RWPE2 (cell line): ENCODE results near the gene MTA1.

Source experiments
- ATAC-seq: fragments of 200-7000 bp; cut with Tn5 transposase; 3 replicates; pipeline ENCODE4 v1.9.1; 2021; ENCODE audit warnings: low read depth
- DNase-seq: peaks from one replicate; pipeline ENCODE4 v3.0.0-alpha.2; 2020; ENCODE audit warnings: low spot score
- H3K27ac ChIP-seq: fragments of 450-650 bp; 2 replicates; pipeline ENCODE4 v1.5.1; 2017; ENCODE audit warnings: mild to moderate bottlenecking; ENCODE audit not compliant: poor library complexity, severe bottlenecking
- H3K27me3 ChIP-seq: fragments of 250-450 bp; sonication (Bioruptor Pico); 2 replicates; pipeline ENCODE4 v1.5.1; 2021; ENCODE audit warnings: mild to moderate bottlenecking, moderate library complexity; ENCODE audit not compliant: insufficient read depth, poor library complexity, severe bottlenecking
- H3K36me3 ChIP-seq: fragments of 250-450 bp; sonication (Bioruptor Pico); 2 replicates; pipeline ENCODE4 v1.5.1; 2020; ENCODE audit warnings: low read depth, mild to moderate bottlenecking, moderate library complexity
- H3K4me1 ChIP-seq: fragments of 250-450 bp; sonication (Bioruptor Pico); 2 replicates; pipeline ENCODE4 v1.5.1; 2021; ENCODE audit warnings: mild to moderate bottlenecking, moderate library complexity; ENCODE audit not compliant: insufficient read depth, poor library complexity, severe bottlenecking
- H3K4me3 ChIP-seq: fragments of 250-450 bp; sonication (Bioruptor Pico); 2 replicates; pipeline ENCODE4 v1.5.1; 2021; ENCODE audit warnings: mild to moderate bottlenecking, moderate library complexity; ENCODE audit not compliant: severe bottlenecking
- H3K9me3 ChIP-seq: fragments of 250-450 bp; sonication (Bioruptor Pico); 2 replicates; pipeline ENCODE4 v1.5.1; 2021; ENCODE audit warnings: mild to moderate bottlenecking, moderate library complexity; ENCODE audit not compliant: severe bottlenecking
- TF ChIP-seq, protein P1 (sequence below): fragments of 450-650 bp; IDR thresholded peaks from one replicate; pipeline ENCODE4 v1.5.1; 2017; ENCODE audit warnings: mild to moderate bottlenecking, moderate library complexity; ENCODE audit not compliant: poor library complexity, severe bottlenecking

MTA1 gene

DNA sequence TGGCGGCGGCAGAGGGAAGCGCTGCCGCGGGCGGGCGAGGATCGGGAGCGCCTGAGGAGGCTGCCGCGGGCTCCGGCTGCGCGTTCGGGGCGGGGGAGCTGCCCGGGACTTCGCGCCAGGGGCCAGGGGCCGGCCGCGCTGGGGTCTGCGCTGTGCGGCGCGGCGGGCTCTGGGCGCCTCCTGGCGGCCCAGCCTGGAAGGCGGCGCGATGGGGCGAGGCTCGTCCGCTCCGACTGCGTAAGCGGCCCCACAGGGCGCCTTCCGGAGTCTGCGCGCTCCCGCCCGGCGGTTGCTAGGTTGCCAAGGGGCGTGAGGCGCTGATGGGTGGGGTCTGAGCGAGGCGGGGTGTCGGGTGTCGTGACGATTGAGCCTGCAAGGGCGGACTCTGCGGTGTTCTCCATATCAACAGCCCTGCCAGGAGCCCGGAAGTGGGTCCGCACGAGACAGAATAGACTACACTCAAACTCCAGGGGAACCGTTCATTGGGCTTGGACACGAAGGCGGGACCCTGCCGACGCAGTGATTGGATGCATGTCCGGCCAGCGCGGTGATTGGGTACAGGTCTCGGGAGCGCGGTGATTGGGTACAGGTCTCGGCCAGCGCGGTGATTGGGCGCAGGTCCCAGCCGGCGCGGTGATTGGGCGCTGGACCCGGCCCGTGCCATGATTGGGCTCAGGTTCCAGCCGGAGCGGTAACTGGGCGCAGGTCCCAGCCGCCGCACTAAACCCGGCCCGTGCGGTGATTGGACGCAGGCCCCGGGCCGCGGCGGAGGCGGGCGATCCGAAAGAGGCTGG is 71.1 kb downstream of the MTA1 start, which contains the start of gene TEDC1:
TSS of gene TEDC1 (plus strand) at position 675 of the 794 bp plus-strand sequence. CDS start 130 bp downstream, outside the sequence.
- ATAC-seq (peak; percentile 82), DNase-seq (peak; percentile 100)
- TF ChIP-seq, protein P1, sequence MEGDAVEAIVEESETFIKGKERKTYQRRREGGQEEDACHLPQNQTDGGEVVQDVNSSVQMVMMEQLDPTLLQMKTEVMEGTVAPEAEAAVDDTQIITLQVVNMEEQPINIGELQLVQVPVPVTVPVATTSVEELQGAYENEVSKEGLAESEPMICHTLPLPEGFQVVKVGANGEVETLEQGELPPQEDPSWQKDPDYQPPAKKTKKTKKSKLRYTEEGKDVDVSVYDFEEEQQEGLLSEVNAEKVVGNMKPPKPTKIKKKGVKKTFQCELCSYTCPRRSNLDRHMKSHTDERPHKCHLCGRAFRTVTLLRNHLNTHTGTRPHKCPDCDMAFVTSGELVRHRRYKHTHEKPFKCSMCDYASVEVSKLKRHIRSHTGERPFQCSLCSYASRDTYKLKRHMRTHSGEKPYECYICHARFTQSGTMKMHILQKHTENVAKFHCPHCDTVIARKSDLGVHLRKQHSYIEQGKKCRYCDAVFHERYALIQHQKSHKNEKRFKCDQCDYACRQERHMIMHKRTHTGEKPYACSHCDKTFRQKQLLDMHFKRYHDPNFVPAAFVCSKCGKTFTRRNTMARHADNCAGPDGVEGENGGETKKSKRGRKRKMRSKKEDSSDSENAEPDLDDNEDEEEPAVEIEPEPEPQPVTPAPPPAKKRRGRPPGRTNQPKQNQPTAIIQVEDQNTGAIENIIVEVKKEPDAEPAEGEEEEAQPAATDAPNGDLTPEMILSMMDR: peak; percentile 98
- H3K27ac ChIP-seq: peak within 1 kb of the TSS; percentile 86
- H3K9me3 ChIP-seq: no peaks in the 10 kb centered on the region
- peak within 1 kb of the TSS; percentile 80 for H3K4me3 ChIP-seq
- no peaks in the 10 kb centered on the region for H3K27me3 ChIP-seq
- peaks cover 11% of the 10 kb centered on the region for H3K36me3 ChIP-seq
- peaks cover 5% of the 10 kb centered on the region for H3K4me1 ChIP-seq

DNA sequence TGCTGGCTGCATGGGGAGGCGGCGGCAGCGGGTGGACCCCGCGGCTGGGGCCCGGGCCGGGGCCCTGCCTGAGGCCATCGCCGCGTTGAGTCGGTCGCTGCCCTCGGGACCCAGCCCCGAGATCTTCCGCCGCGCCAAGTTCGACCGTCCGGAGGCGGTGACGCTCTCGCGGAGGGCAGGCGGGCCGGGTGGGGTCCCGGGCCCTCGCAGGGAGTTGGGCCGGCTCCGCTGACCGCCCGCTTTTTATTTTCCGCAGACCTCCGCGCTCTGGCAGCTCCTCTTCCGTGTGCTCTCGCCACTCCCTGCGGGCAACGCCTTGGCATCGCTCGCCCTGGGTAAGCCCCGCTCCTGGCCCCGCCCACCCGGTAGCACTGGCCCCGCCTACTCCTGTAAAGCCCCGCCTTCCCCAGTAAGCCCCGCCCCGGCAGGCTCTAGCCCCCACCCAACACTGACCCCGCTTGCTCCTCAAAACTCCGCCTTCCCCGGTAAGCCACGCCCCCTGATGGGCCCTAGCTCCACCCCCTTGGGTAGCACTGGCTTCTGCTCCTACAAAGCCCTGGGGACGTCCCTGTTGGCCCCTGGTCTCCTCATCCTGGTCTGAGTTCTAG is 71.8 kb downstream of the MTA1 start:
- DNase-seq: no peak
- Histone ChIP-seq H3K36me3 (peaks cover 11% of the 10 kb centered on the region), H3K9me3 (no peaks in the 10 kb centered on the region), H3K4me3 (peak overlapping the region; percentile 80), H3K27me3 (no peaks in the 10 kb centered on the region), H3K27ac (peak overlapping the region; percentile 86), H3K4me1 (peaks cover 5% of the 10 kb centered on the region)
- peak; percentile 2 for ATAC-seq
- TF ChIP-seq, protein P1: no peak

- DNase-seq: no peak
- ATAC-seq: no peak
- peak overlapping the region; percentile 80 for H3K4me3 ChIP-seq
- H3K36me3 ChIP-seq: peaks cover 11% of the 10 kb centered on the region
- TF ChIP-seq, protein P1: no peak
- H3K4me1 ChIP-seq: peaks cover 5% of the 10 kb centered on the region
- no peaks in the 10 kb centered on the region for H3K9me3 ChIP-seq
- no peaks in the 10 kb centered on the region for H3K27me3 ChIP-seq
- H3K27ac ChIP-seq: peak overlapping the region; percentile 86
These were observed 72.7 kb downstream of the MTA1 start for GRCh38 chr14:105492031-105492970.

- no peaks in the 10 kb centered on the region for H3K27me3 ChIP-seq
- ATAC-seq: no peak
- TF ChIP-seq, protein P1: no peak
- no peak overlapping the region for H3K27ac ChIP-seq
- H3K4me3 ChIP-seq: no peak overlapping the region
- peaks cover 5% of the 10 kb centered on the region for H3K4me1 ChIP-seq
- H3K36me3 ChIP-seq: peaks cover 11% of the 10 kb centered on the region
- no peaks in the 10 kb centered on the region for H3K9me3 ChIP-seq
- no peak for DNase-seq
These were observed 73.6 kb downstream of the MTA1 start for GRCh38 chr14:105492971-105493871.
